ENCODE data around the gene OSBPL7. TPM values are rescaled to one million over a fixed set of nuclear protein-coding genes. Genes with fewer than 3 reads are reported as not detected.

The OSBPL7 gene
- polyA plus RNA-seq, 4 donors = 16.7 to 67.5 (median 27.3) TPM

GRCh38 chr17:47823519-47823918 lies 1.9 kb upstream of the OSBPL7 start:
- no peak overlapping the region for H3K4me3 ChIP-seq (ENCODE audit: low read depth in 1 of 3, low read length in 3 of 3)
- FAIRE-seq (no peak), DNase-seq (no peak)
- no peaks in the 10 kb centered on the region for H3K27me3 ChIP-seq (ENCODE audit: control insufficient read depth in 3 of 3, insufficient read depth in 3 of 3, low read length in 3 of 3)
- H3K27ac ChIP-seq (ENCODE audit: low read depth in 1 of 3, low read length in 2 of 3) = no peak overlapping the region
- no peaks in the 10 kb centered on the region for H3K9me3 ChIP-seq (ENCODE audit: control insufficient read depth in 2 of 2, insufficient read depth in 1 of 2, low read depth in 1 of 2, low read length in 1 of 2)
- peaks cover 0 to 22% (median 0%) of the 10 kb centered on the region in 3 donors for H3K4me1 ChIP-seq (ENCODE audit: control insufficient read depth in 3 of 3, insufficient read depth in 2 of 3, low read depth in 1 of 3, low read length in 2 of 3)
- H3K36me3 ChIP-seq (ENCODE audit: control insufficient read depth in 3 of 3, insufficient read depth in 2 of 3, low read depth in 1 of 3, low read length in 3 of 3) = peaks cover 9 to 62% (median 17%) of the 10 kb centered on the region in 3 donors
- 84 to 89% (median 87%) methylated on average over 4 of the region's 4 CpGs for WGBS, 3 donors

GRCh38 chr17:47822785-47823184 lies 1.2 kb upstream of the OSBPL7 start:
- Histone ChIP-seq H3K4me1 (ENCODE audit: control insufficient read depth in 3 of 3, insufficient read depth in 2 of 3, low read depth in 1 of 3, low read length in 2 of 3) (peaks cover 0 to 22% (median 0%) of the 10 kb centered on the region in 3 donors), H3K27me3 (ENCODE audit: control insufficient read depth in 3 of 3, insufficient read depth in 3 of 3, low read length in 3 of 3) (no peaks in the 10 kb centered on the region), H3K4me3 (ENCODE audit: low read depth in 1 of 3, low read length in 3 of 3) (no peak overlapping the region), H3K36me3 (ENCODE audit: control insufficient read depth in 3 of 3, insufficient read depth in 2 of 3, low read depth in 1 of 3, low read length in 3 of 3) (peaks cover 11 to 63% (median 20%) of the 10 kb centered on the region in 3 donors), H3K9me3 (ENCODE audit: control insufficient read depth in 2 of 2, insufficient read depth in 1 of 2, low read depth in 1 of 2, low read length in 1 of 2) (no peaks in the 10 kb centered on the region), H3K27ac (ENCODE audit: low read depth in 1 of 3, low read length in 2 of 3) (no peak overlapping the region)
- DNase-seq (no peak), FAIRE-seq (no peak)
- 91 to 95% (median 92%) methylated on average over 4 of the region's 4 CpGs for whole genome bisulfite sequencing, 3 donors

GRCh38 chr17:47821031-47821423 lies 567 bp downstream of the OSBPL7 start:
- DNase-seq = peak; percentile 22 to 39
- H3K36me3 ChIP-seq (ENCODE audit: control insufficient read depth in 3 of 3, insufficient read depth in 2 of 3, low read depth in 1 of 3, low read length in 3 of 3) = peaks cover 12 to 63% (median 21%) of the 10 kb centered on the region in 3 donors
- no peak for FAIRE-seq
- peak overlapping the region; percentile 76 to 96 (median 94) for H3K27ac ChIP-seq (ENCODE audit: low read depth in 1 of 3, low read length in 2 of 3)
- peak overlapping the region; percentile 61 to 81 (median 71) for H3K4me3 ChIP-seq (ENCODE audit: low read depth in 1 of 3, low read length in 3 of 3)
- no peaks in the 10 kb centered on the region for H3K9me3 ChIP-seq (ENCODE audit: control insufficient read depth in 2 of 2, insufficient read depth in 1 of 2, low read depth in 1 of 2, low read length in 1 of 2)
- 3 to 8% (median 4%) methylated on average over 4 of the region's 4 CpGs for WGBS, 3 donors
- no peaks in the 10 kb centered on the region for H3K27me3 ChIP-seq (ENCODE audit: control insufficient read depth in 3 of 3, insufficient read depth in 3 of 3, low read length in 3 of 3)
- peaks cover 0 to 22% (median 0%) of the 10 kb centered on the region in 3 donors for H3K4me1 ChIP-seq (ENCODE audit: control insufficient read depth in 3 of 3, insufficient read depth in 2 of 3, low read depth in 1 of 3, low read length in 2 of 3)

GRCh38 chr17:47820033-47820789 lies 1.4 kb downstream of the OSBPL7 start:
- H3K4me3 ChIP-seq (ENCODE audit: low read depth in 1 of 3, low read length in 3 of 3) = peak overlapping the region in 2 of 3 donors; percentile 61 to 81
- no peaks in the 10 kb centered on the region for H3K9me3 ChIP-seq (ENCODE audit: control insufficient read depth in 2 of 2, insufficient read depth in 1 of 2, low read depth in 1 of 2, low read length in 1 of 2)
- H3K27ac ChIP-seq (ENCODE audit: low read depth in 1 of 3, low read length in 2 of 3) = peak overlapping the region; percentile 76 to 96 (median 94)
- WGBS, 3 donors = 17 to 48% (median 26%) methylated on average over 12 of the region's 12 CpGs
- H3K36me3 ChIP-seq (ENCODE audit: control insufficient read depth in 3 of 3, insufficient read depth in 2 of 3, low read depth in 1 of 3, low read length in 3 of 3) = peaks cover 15 to 67% (median 26%) of the 10 kb centered on the region in 3 donors
- DNase-seq = peak; percentile 74 to 96
- no peaks in the 10 kb centered on the region for H3K27me3 ChIP-seq (ENCODE audit: control insufficient read depth in 3 of 3, insufficient read depth in 3 of 3, low read length in 3 of 3)
- H3K4me1 ChIP-seq (ENCODE audit: control insufficient read depth in 3 of 3, insufficient read depth in 2 of 3, low read depth in 1 of 3, low read length in 2 of 3) = peaks cover 0 to 22% (median 0%) of the 10 kb centered on the region in 3 donors
- no peak for FAIRE-seq

GRCh38 chr17:47819475-47819874 lies 2.1 kb downstream of the OSBPL7 start:
- Histone ChIP-seq H3K27ac (ENCODE audit: low read depth in 1 of 3, low read length in 2 of 3) (peak overlapping the region in 2 of 3 donors; percentile 33 to 94), H3K9me3 (ENCODE audit: control insufficient read depth in 2 of 2, insufficient read depth in 1 of 2, low read depth in 1 of 2, low read length in 1 of 2) (no peaks in the 10 kb centered on the region), H3K4me1 (ENCODE audit: control insufficient read depth in 3 of 3, insufficient read depth in 2 of 3, low read depth in 1 of 3, low read length in 2 of 3) (peaks cover 0 to 22% (median 0%) of the 10 kb centered on the region in 3 donors), H3K36me3 (ENCODE audit: control insufficient read depth in 3 of 3, insufficient read depth in 2 of 3, low read depth in 1 of 3, low read length in 3 of 3) (peaks cover 15 to 69% (median 32%) of the 10 kb centered on the region in 3 donors), H3K27me3 (ENCODE audit: control insufficient read depth in 3 of 3, insufficient read depth in 3 of 3, low read length in 3 of 3) (no peaks in the 10 kb centered on the region), H3K4me3 (ENCODE audit: low read depth in 1 of 3, low read length in 3 of 3) (peak overlapping the region in 1 of 3 donors; percentile 15)
- FAIRE-seq (no peak), DNase-seq (no peak)
- WGBS, 3 donors = 74 to 84% (median 77%) methylated on average over 10 of the region's 10 CpGs

- H3K4me1 ChIP-seq (ENCODE audit: control insufficient read depth in 3 of 3, insufficient read depth in 2 of 3, low read depth in 1 of 3, low read length in 2 of 3) = peaks cover 0 to 22% (median 0%) of the 10 kb centered on the region in 3 donors
- H3K27me3 ChIP-seq (ENCODE audit: control insufficient read depth in 3 of 3, insufficient read depth in 3 of 3, low read length in 3 of 3) = no peaks in the 10 kb centered on the region
- H3K36me3 ChIP-seq (ENCODE audit: control insufficient read depth in 3 of 3, insufficient read depth in 2 of 3, low read depth in 1 of 3, low read length in 3 of 3) = peaks cover 12 to 70% (median 39%) of the 10 kb centered on the region in 3 donors
- H3K27ac ChIP-seq (ENCODE audit: low read depth in 1 of 3, low read length in 2 of 3) = no peak overlapping the region
- no peak overlapping the region for H3K4me3 ChIP-seq (ENCODE audit: low read depth in 1 of 3, low read length in 3 of 3)
- WGBS, 3 donors = 93 to 96% (median 94%) methylated on average over 11 of the region's 11 CpGs
- FAIRE-seq (no peak), DNase-seq (no peak)
- H3K9me3 ChIP-seq (ENCODE audit: control insufficient read depth in 2 of 2, insufficient read depth in 1 of 2, low read depth in 1 of 2, low read length in 1 of 2) = no peaks in the 10 kb centered on the region
These were observed 3.4 kb downstream of the OSBPL7 start for GRCh38 chr17:47818002-47818695.

GRCh38 chr17:47816947-47817346 lies 4.6 kb downstream of the OSBPL7 start:
- Histone ChIP-seq H3K36me3 (ENCODE audit: control insufficient read depth in 3 of 3, insufficient read depth in 2 of 3, low read depth in 1 of 3, low read length in 3 of 3) (peaks cover 12 to 77% (median 43%) of the 10 kb centered on the region in 3 donors), H3K9me3 (ENCODE audit: control insufficient read depth in 2 of 2, insufficient read depth in 1 of 2, low read depth in 1 of 2, low read length in 1 of 2) (no peaks in the 10 kb centered on the region), H3K4me1 (ENCODE audit: control insufficient read depth in 3 of 3, insufficient read depth in 2 of 3, low read depth in 1 of 3, low read length in 2 of 3) (peaks cover 0 to 18% (median 0%) of the 10 kb centered on the region in 3 donors), H3K4me3 (ENCODE audit: low read depth in 1 of 3, low read length in 3 of 3) (no peak overlapping the region), H3K27ac (ENCODE audit: low read depth in 1 of 3, low read length in 2 of 3) (no peak overlapping the region), H3K27me3 (ENCODE audit: control insufficient read depth in 3 of 3, insufficient read depth in 3 of 3, low read length in 3 of 3) (no peaks in the 10 kb centered on the region)
- 96 to 99% (median 98%) methylated on average over 10 of the region's 10 CpGs for WGBS, 3 donors
- FAIRE-seq (no peak), DNase-seq (no peak)

- Histone ChIP-seq H3K27ac (ENCODE audit: low read depth in 1 of 3, low read length in 2 of 3) (no peak overlapping the region), H3K36me3 (ENCODE audit: control insufficient read depth in 3 of 3, insufficient read depth in 2 of 3, low read depth in 1 of 3, low read length in 3 of 3) (peaks cover 12 to 80% (median 43%) of the 10 kb centered on the region in 3 donors), H3K9me3 (ENCODE audit: control insufficient read depth in 2 of 2, insufficient read depth in 1 of 2, low read depth in 1 of 2, low read length in 1 of 2) (no peaks in the 10 kb centered on the region), H3K4me1 (ENCODE audit: control insufficient read depth in 3 of 3, insufficient read depth in 2 of 3, low read depth in 1 of 3, low read length in 2 of 3) (peaks cover 0 to 14% (median 0%) of the 10 kb centered on the region in 3 donors), H3K4me3 (ENCODE audit: low read depth in 1 of 3, low read length in 3 of 3) (no peak overlapping the region), H3K27me3 (ENCODE audit: control insufficient read depth in 3 of 3, insufficient read depth in 3 of 3, low read length in 3 of 3) (no peaks in the 10 kb centered on the region)
- 95 to 96% (median 95%) methylated on average over 20 to 21 of the region's 21 CpGs for WGBS, 3 donors
- DNase-seq = no peak
- FAIRE-seq = no peak
These were observed 5.4 kb downstream of the OSBPL7 start for GRCh38 chr17:47816111-47816735.
